Measurements from ENCODE around the gene SHROOM3. TPM values are rescaled to one million over a fixed set of nuclear protein-coding genes. Genes with fewer than 3 reads are reported as not detected.

The SHROOM3 gene
- total RNA-seq, 1 experiment from 2014 or later, result 27.6 TPM

DNA sequence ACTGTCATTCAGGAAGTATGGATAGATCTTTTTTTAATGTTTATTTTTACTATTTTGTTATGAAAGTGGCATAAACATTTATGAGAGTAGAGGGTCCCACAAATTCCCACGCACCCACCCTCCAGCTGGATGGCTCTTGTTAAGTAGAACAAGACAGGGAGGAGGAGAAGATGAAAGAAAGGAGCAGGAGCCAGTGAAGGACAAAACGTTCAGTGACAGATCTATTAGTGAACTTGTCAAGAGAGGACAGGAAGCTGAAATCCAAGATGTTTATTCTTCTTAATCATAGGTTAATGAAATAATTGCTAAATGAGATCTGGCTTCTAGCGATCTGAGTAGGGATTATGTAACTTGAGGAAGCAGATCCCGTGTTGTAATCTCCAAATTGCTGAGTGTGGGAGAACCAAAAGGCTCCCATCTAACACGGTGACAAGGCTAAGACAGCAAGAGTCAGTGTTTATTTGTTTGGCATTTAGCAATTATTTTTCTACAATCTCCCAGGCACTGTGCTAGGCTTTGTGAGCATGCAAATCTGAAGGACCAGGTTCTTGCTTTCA, 162.5 kb downstream of the SHROOM3 start:
- no peak overlapping the region for H3K27ac ChIP-seq (ENCODE audit: insufficient read length, low read depth, low read length)
- Mint-ChIP-seq H3K27me3 (ENCODE audit: low read depth) (no peaks in the 10 kb centered on the region), H3K36me3 (ENCODE audit: insufficient read depth in 1 of 3, low read depth in 3 of 3) (no peaks in the 10 kb centered on the region), H3K4me3 (no peak overlapping the region), H3K4me1 (peaks cover 27 to 30% of the 10 kb centered on the region in 2 experiments), H3K27ac (no peak overlapping the region), H3K9me3 (no peaks in the 10 kb centered on the region)
- no peak overlapping the region for H3K4me2 ChIP-seq (ENCODE audit: insufficient read depth, insufficient read length, low read length)
- H3K23me2 ChIP-seq (ENCODE audit: insufficient read length, low read depth, low read length, poor library complexity, severe bottlenecking), result no peaks in the 10 kb centered on the region
- no peak overlapping the region for H4K5ac ChIP-seq (ENCODE audit: insufficient read length, low read depth, low read length)
- no peak overlapping the region for H2BK5ac ChIP-seq (ENCODE audit: insufficient read length, low read length)
- H3K79me2 ChIP-seq (ENCODE audit: insufficient read depth, low read length), result peaks cover 2% of the 10 kb centered on the region
- H2BK15ac ChIP-seq (ENCODE audit: low read depth, low read length), result no peak overlapping the region
- no peak overlapping the region for H3K56ac ChIP-seq (ENCODE audit: insufficient read length, low read depth, low read length)
- H2BK120ac ChIP-seq (ENCODE audit: low read depth, low read length, poor library complexity, severe bottlenecking), result no peak overlapping the region
- H3K27me3 ChIP-seq (ENCODE audit: insufficient read depth, low read length), result no peaks in the 10 kb centered on the region
- H3K14ac ChIP-seq (ENCODE audit: insufficient read depth, low read length), result no peak overlapping the region
- no peak overlapping the region for H4K91ac ChIP-seq (ENCODE audit: insufficient read length, low read depth, low read length)
- no peak for DNase-seq
- no peak overlapping the region for H2BK12ac ChIP-seq (ENCODE audit: insufficient read length, low read depth, low read length)
- H3K9ac ChIP-seq (ENCODE audit: extremely low read depth, insufficient read length, low read length), result no peak overlapping the region
- no peak overlapping the region for H2BK20ac ChIP-seq (ENCODE audit: low read depth, low read length, poor library complexity, severe bottlenecking)
- H4K8ac ChIP-seq (replicated peaks; ENCODE audit: insufficient read length, low read depth, low read length), result no peak overlapping the region
- H2AK5ac ChIP-seq (ENCODE audit: insufficient read length, low read length), result no peak overlapping the region
- H3K4ac ChIP-seq (ENCODE audit: low read depth, low read length), result no peak overlapping the region
- H3T11ph ChIP-seq (ENCODE audit: low read length), result no peak overlapping the region
- no CpG with 5 or more reads among the region's 5 CpGs for WGBS (ENCODE audit: extremely low coverage, insufficient read length, low lambda C conversion rate)
- H3K23ac ChIP-seq (ENCODE audit: insufficient read length, low read depth, low read length), result no peak overlapping the region
- H4K20me1 ChIP-seq (ENCODE audit: control insufficient read depth, insufficient read depth, insufficient read length), result no peaks in the 10 kb centered on the region
- no peaks in the 10 kb centered on the region for H3K79me1 ChIP-seq (ENCODE audit: insufficient read depth, low read depth, low read length, poor library complexity, severe bottlenecking)
- H2AFZ ChIP-seq (ENCODE audit: low read length), result no peak overlapping the region
- H3K4me1 ChIP-seq (ENCODE audit: insufficient read depth, low read length), result no peaks in the 10 kb centered on the region
- no peak overlapping the region for H3K18ac ChIP-seq (ENCODE audit: insufficient read length, low read depth, low read length)
- no peaks in the 10 kb centered on the region for H3K9me3 ChIP-seq (ENCODE audit: control insufficient read depth, low read depth, low read length)
- TF ChIP-seq, protein P1, sequence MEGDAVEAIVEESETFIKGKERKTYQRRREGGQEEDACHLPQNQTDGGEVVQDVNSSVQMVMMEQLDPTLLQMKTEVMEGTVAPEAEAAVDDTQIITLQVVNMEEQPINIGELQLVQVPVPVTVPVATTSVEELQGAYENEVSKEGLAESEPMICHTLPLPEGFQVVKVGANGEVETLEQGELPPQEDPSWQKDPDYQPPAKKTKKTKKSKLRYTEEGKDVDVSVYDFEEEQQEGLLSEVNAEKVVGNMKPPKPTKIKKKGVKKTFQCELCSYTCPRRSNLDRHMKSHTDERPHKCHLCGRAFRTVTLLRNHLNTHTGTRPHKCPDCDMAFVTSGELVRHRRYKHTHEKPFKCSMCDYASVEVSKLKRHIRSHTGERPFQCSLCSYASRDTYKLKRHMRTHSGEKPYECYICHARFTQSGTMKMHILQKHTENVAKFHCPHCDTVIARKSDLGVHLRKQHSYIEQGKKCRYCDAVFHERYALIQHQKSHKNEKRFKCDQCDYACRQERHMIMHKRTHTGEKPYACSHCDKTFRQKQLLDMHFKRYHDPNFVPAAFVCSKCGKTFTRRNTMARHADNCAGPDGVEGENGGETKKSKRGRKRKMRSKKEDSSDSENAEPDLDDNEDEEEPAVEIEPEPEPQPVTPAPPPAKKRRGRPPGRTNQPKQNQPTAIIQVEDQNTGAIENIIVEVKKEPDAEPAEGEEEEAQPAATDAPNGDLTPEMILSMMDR (conservative IDR thresholded peaks at IDR 0.05), result no peak
